Measurements from ENCODE around the gene ZNF407. TPM values are rescaled to one million over a fixed set of nuclear protein-coding genes. Genes with fewer than 3 reads are reported as not detected.
A peak's percentile ranks its signal among the peaks of the same experiment; 100 is the strongest.

ZNF407 gene
- total and polyA plus RNA-seq, 2 of the 13 experiments (the other 11 are each of a cell fraction or from before 2014, with no cell fraction given), result 2.3 to 8.7 TPM

DNA sequence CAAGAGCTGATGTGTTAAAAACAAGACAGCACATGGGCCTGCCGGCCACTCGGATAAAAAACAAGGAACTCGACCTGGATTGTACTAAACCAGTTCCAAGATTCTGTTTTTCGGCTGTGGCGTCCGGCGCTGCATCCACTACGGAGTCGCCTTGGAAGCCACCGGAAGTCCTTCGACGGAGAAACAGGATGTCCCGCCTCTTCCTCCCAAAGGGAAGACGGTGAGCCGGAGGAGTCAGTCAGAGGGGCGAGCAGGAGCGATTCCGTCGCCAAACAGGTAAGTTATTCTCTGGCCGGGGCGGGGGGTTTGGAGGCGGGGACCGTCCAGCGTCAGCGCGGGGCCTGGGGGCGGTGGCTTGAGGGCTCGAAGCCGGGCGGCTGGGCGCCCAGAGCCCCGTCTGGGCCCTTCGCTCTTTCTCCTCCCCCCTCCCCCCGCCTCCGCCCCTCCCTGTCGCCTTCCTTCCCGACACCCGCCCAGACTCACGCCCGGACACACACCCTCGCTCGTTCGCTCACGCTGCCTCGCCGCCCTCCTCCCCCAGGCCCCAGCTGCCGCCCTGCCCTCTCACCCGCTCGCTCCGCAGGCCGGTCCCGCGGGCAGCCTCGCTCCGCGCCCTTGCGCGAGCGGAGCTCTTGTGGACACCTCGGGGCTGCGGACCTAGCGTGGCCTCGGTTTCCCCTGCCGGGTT lies at the start of gene ZNF407 (continued):
- TF ChIP-seq, protein P1, sequence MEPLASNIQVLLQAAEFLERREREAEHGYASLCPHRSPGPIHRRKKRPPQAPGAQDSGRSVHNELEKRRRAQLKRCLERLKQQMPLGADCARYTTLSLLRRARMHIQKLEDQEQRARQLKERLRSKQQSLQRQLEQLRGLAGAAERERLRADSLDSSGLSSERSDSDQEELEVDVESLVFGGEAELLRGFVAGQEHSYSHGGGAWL (CRISPR knock-in tag; IDR thresholded peaks at IDR 0.05), result no peak
- TF ChIP-seq, protein P2, sequence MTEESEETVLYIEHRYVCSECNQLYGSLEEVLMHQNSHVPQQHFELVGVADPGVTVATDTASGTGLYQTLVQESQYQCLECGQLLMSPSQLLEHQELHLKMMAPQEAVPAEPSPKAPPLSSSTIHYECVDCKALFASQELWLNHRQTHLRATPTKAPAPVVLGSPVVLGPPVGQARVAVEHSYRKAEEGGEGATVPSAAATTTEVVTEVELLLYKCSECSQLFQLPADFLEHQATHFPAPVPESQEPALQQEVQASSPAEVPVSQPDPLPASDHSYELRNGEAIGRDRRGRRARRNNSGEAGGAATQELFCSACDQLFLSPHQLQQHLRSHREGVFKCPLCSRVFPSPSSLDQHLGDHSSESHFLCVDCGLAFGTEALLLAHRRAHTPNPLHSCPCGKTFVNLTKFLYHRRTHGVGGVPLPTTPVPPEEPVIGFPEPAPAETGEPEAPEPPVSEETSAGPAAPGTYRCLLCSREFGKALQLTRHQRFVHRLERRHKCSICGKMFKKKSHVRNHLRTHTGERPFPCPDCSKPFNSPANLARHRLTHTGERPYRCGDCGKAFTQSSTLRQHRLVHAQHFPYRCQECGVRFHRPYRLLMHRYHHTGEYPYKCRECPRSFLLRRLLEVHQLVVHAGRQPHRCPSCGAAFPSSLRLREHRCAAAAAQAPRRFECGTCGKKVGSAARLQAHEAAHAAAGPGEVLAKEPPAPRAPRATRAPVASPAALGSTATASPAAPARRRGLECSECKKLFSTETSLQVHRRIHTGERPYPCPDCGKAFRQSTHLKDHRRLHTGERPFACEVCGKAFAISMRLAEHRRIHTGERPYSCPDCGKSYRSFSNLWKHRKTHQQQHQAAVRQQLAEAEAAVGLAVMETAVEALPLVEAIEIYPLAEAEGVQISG (CRISPR knock-in tag; IDR thresholded peaks at IDR 0.05), result peak; percentile 57; the same call in 1 of the 2 replicates
- no peak for TF ChIP-seq SIX1 (CRISPR knock-in tag; IDR thresholded peaks at IDR 0.05; ENCODE audit: borderline replicate concordance)
- TF ChIP-seq YEATS2 (CRISPR knock-in tag; IDR thresholded peaks at IDR 0.05; ENCODE audit: borderline replicate concordance), result peak; percentile 78; the same call in 1 of the 2 replicates
- 0 out of 2 replicates have a peak, but pooled peaks have one; percentile 2 for TF ChIP-seq RAD21 (CRISPR knock-in tag; IDR thresholded peaks at IDR 0.05)
- TF ChIP-seq, protein P3, sequence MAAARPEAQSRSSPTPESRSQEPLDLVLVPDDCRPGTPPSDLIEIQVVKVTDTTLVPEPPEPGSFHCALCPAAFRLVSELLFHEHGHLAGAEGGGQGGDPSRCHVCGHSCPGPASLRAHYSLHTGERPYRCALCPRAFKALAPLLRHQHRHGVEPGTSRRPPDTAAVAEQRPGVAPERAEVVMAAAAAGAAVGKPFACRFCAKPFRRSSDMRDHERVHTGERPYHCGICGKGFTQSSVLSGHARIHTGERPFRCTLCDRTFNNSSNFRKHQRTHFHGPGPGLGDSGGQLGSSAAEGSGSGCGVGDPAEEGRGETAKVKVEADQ (CRISPR knock-in tag; IDR thresholded peaks at IDR 0.05; ENCODE audit: borderline replicate concordance), result peak; percentile 49; the same call in 1 of the 2 replicates
- 0 out of 2 replicates have a peak, but pooled peaks have one; percentile 53 for TF ChIP-seq IRX3 (CRISPR knock-in tag; IDR thresholded peaks at IDR 0.05; ENCODE audit: borderline replicate concordance, low read depth)
- peak; percentile 82 for TF ChIP-seq RBFOX2 (IDR thresholded peaks at IDR 0.05; ENCODE audit: low read depth, low read length)
- 0 out of 2 replicates have a peak, but pooled peaks have one; percentile 31 for TF ChIP-seq NR1H2 (CRISPR knock-in tag; IDR thresholded peaks at IDR 0.05; ENCODE audit: borderline replicate concordance, low read depth)
- peak; percentile 79 for TF ChIP-seq TAF1 (CRISPR knock-in tag; IDR thresholded peaks at IDR 0.05)
- TF ChIP-seq RELA (CRISPR knock-in tag; IDR thresholded peaks at IDR 0.05), result no peak
- peak; percentile 1; the same call in 1 of the 2 replicates for TF ChIP-seq ZBTB7A (CRISPR knock-in tag; IDR thresholded peaks at IDR 0.05)
- TF ChIP-seq ZNF510 (CRISPR knock-in tag; IDR thresholded peaks at IDR 0.05; ENCODE audit: low read depth), result no peak
- no peak for TF ChIP-seq PHB2 (IDR thresholded peaks at IDR 0.05; ENCODE audit: partially characterized antibody)
- peak; percentile 80 for TF ChIP-seq GABPA (IDR thresholded peaks at IDR 0.05; ENCODE audit: low read depth, low read length)
- TF ChIP-seq GABPA (CRISPR knock-in tag; IDR thresholded peaks at IDR 0.05; ENCODE audit: low read depth), result peak; percentile 93
- TF ChIP-seq KDM5A (IDR thresholded peaks at IDR 0.05; ENCODE audit: borderline replicate concordance, low read length), result peak; percentile 95
- peak; percentile 56; the same call in 1 of the 2 replicates for TF ChIP-seq ELF1 (CRISPR knock-in tag; IDR thresholded peaks at IDR 0.05)
- TF ChIP-seq, protein P4, sequence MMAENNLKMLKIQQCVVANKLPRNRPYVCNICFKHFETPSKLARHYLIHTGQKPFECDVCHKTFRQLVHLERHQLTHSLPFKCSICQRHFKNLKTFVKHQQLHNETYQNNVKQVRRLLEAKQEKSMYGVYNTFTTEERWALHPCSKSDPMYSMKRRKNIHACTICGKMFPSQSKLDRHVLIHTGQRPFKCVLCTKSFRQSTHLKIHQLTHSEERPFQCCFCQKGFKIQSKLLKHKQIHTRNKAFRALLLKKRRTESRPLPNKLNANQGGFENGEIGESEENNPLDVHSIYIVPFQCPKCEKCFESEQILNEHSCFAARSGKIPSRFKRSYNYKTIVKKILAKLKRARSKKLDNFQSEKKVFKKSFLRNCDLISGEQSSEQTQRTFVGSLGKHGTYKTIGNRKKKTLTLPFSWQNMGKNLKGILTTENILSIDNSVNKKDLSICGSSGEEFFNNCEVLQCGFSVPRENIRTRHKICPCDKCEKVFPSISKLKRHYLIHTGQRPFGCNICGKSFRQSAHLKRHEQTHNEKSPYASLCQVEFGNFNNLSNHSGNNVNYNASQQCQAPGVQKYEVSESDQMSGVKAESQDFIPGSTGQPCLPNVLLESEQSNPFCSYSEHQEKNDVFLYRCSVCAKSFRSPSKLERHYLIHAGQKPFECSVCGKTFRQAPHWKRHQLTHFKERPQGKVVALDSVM (CRISPR knock-in tag; IDR thresholded peaks at IDR 0.05), result no peak
- peak; percentile 93 for TF ChIP-seq GABPB1 (CRISPR knock-in tag; IDR thresholded peaks at IDR 0.05)
- TF ChIP-seq THAP11 (CRISPR knock-in tag; IDR thresholded peaks at IDR 0.05), result peak; percentile 86
- TF ChIP-seq ZNF615 (CRISPR knock-in tag; IDR thresholded peaks at IDR 0.05; ENCODE audit: borderline replicate concordance), result 0 out of 2 replicates have a peak, but pooled peaks have one; percentile 1
- TF ChIP-seq HOXA3 (CRISPR knock-in tag; IDR thresholded peaks at IDR 0.05), result peak; percentile 21; the same call in 1 of the 2 replicates
- no peak for TF ChIP-seq FOSL2 (CRISPR knock-in tag; IDR thresholded peaks at IDR 0.05)
